B cell (primary cell): ENCODE measurements around the gene FNDC11.
"Not testable (repeated sequence)": the region's sequence is repeated elsewhere in the genome, so short reads cannot be mapped to it uniquely, and the experiment has no call there.

ENCODE experiments used
- EZH2 ChIP-seq: IDR thresholded peaks from 2 replicates; pipeline ENCODE4 v1.6.1; 2012; ENCODE audit warnings: borderline replicate concordance, low read depth, mild to moderate bottlenecking, moderate library complexity, low read length; ENCODE audit not compliant: insufficient read depth, poor library complexity, severe bottlenecking
- TF ChIP-seq, protein P1 (sequence below): fragments of 200-600 bp; IDR thresholded peaks from one replicate; pipeline ENCODE4 v1.8.0; 2022; ENCODE audit warnings: antibody characterized with exemption, mild to moderate bottlenecking

DNA sequence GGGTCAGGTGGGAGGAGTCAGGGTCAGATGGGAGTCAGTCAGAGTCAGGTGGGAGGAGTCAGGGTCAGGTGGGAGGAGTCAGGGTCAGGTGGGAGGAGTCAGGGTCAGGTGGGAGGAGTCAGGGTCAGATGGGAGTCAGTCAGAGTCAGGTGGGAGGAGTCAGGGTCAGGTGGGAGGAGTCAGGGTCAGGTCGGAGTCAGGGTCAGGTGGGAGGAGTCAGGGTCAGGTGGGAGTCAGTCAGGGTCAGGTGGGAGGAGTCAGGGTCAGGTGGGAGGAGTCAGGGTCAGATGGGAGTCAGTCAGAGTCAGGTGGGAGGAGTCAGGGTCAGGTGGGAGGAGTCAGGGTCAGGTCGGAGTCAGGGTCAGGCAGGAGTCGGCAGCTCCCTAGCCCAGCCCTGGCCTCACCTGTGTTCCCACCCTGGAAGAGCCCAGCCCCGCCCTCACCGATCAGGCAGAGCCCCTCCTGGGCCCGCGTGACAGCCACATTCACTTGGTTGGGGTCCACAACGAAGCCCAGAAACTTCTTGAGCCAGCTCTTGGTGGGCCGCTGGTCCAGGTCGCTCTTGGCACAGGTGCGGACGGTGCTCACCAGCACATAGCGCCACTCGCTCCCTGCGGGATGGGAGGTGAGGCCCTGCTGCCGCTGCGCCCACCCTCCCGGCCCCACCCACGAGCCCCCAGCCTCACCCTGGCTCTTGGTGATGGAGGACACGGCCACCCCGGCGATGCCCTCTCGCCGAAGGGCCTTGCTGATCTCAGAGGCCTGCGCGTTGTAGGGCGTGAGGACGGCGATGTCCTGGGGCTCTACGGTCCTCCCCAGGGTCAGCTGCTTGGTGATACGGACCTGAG, 5.8 kb downstream of the FNDC11 start:
- TF ChIP-seq, protein P1, sequence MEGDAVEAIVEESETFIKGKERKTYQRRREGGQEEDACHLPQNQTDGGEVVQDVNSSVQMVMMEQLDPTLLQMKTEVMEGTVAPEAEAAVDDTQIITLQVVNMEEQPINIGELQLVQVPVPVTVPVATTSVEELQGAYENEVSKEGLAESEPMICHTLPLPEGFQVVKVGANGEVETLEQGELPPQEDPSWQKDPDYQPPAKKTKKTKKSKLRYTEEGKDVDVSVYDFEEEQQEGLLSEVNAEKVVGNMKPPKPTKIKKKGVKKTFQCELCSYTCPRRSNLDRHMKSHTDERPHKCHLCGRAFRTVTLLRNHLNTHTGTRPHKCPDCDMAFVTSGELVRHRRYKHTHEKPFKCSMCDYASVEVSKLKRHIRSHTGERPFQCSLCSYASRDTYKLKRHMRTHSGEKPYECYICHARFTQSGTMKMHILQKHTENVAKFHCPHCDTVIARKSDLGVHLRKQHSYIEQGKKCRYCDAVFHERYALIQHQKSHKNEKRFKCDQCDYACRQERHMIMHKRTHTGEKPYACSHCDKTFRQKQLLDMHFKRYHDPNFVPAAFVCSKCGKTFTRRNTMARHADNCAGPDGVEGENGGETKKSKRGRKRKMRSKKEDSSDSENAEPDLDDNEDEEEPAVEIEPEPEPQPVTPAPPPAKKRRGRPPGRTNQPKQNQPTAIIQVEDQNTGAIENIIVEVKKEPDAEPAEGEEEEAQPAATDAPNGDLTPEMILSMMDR = not testable (repeated sequence)
- not testable (repeated sequence) for TF ChIP-seq EZH2
